ENCODE results near the gene FAM168B.

GRCh38 chr2:131014141-131014540, 79.1 kb downstream of the FAM168B start:
- TF ChIP-seq SUZ12 (IDR thresholded peaks at IDR 0.05; ENCODE audit: extremely low read depth, insufficient read depth, insufficient read length) (no peak), YY1 (IDR thresholded peaks at IDR 0.05; ENCODE audit: insufficient read depth, insufficient read length) (no peak), ZNF274 (IDR thresholded peaks at IDR 0.05; ENCODE audit: low read depth, low read length) (no peak)
